Dermis blood vessel endothelial cell (primary cell): ENCODE results near the gene ENKD1. TPM values are rescaled to one million over a fixed set of nuclear protein-coding genes. Genes with fewer than 3 reads are reported as not detected.

Experiments used
- DNase-seq: peaks from one replicate; pipeline ENCODE4 v3.0.0; 2010
- total RNA-seq: library from RNA; depleted of rRNA; stranded (reverse); fragments of >200 nt; gene quantifications from 2 replicates; pipeline ENCODE4 v1.2.3, GENCODE V29; 2014

ENKD1 gene
- total RNA-seq, 1 donor from 2014 or later: 20.1 TPM

GRCh38 chr16:67662653-67663010 is 3.9 kb downstream of the ENKD1 start:
- DNase-seq: no peak

DNA sequence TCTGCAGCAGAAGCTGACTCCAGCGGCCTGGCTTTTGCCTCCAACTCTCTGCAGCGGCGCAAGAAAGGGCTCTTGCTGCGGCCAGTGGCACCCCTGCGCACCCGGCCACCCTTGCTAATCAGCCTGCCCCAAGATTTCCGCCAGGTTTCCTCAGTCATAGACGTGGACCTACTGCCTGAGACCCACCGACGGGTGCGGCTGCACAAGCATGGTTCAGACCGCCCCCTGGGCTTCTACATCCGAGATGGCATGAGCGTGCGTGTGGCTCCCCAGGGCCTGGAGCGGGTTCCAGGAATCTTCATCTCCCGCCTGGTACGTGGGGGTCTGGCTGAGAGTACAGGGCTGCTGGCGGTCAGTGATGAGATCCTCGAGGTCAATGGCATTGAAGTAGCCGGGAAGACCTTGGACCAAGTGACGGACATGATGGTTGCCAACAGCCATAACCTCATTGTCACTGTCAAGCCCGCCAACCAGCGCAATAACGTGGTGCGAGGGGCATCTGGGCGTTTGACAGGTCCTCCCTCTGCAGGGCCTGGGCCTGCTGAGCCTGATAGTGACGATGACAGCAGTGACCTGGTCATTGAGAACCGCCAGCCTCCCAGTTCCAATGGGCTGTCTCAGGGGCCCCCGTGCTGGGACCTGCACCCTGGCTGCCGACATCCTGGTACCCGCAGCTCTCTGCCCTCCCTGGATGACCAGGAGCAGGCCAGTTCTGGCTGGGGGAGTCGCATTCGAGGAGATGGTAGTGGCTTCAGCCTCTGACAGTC is 4.5 kb downstream of the ENKD1 start:
- DNase-seq: no peak

DNA sequence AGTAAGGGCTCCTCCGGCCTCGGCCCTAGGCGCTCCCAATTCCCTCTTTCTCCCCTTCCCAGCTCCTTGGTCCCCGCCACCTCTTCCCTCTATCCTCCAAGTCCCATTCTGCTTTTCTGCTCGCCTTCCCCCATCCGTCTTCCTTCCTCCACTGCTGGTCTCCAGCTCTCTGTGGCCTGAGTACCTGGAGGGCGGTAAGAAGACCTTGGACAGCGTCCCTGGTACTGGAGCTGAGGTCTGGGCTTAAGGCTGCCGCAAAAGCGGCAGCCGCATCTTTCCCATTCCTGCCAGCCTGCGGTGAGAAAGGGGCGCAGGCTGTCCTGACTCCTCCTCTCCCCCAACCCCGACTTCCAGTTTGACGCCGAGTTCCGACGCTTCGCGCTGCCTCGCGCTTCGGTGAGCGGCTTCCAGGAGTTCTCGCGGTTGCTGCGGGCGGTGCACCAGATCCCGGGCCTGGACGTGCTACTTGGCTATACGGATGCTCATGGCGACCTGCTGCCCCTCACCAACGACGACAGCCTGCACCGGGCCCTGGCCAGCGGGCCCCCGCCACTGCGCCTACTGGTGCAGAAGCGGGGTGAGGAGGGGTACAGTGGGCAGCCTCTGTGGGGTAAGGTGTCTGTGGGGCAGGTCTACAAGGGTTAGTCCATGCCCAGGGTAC is 5.3 kb downstream of the ENKD1 start:
- DNase-seq: peak; percentile 66

DNA sequence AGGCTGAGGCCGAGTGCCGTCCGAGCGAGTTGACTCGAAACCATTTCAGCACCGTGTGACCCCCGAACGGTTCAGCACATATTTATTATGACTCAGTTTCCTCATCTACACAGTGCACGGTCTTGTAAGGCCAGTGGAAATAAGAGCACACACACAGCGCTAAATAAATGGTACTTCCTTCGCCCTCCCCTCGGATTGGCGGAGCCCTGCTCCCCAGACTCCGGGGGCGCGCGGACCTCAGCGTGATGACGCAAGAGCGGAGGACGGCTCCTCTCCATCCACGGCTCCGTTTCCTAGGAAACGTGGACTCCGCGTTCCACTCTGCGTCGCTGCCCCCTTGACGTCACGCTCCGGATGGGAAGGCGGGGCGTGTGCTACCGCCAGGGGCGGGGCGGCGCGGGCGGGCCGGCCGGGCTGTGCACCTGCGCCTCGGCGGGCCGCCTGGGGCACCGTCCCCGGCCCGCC is 6.0 kb downstream of the ENKD1 start, which contains the start of gene PARD6A:
TSS of gene PARD6A (plus strand) at position 397 of the 465 bp plus-strand sequence. CDS start 79 bp downstream, outside the sequence.
- peak; percentile 98 for DNase-seq

DNA sequence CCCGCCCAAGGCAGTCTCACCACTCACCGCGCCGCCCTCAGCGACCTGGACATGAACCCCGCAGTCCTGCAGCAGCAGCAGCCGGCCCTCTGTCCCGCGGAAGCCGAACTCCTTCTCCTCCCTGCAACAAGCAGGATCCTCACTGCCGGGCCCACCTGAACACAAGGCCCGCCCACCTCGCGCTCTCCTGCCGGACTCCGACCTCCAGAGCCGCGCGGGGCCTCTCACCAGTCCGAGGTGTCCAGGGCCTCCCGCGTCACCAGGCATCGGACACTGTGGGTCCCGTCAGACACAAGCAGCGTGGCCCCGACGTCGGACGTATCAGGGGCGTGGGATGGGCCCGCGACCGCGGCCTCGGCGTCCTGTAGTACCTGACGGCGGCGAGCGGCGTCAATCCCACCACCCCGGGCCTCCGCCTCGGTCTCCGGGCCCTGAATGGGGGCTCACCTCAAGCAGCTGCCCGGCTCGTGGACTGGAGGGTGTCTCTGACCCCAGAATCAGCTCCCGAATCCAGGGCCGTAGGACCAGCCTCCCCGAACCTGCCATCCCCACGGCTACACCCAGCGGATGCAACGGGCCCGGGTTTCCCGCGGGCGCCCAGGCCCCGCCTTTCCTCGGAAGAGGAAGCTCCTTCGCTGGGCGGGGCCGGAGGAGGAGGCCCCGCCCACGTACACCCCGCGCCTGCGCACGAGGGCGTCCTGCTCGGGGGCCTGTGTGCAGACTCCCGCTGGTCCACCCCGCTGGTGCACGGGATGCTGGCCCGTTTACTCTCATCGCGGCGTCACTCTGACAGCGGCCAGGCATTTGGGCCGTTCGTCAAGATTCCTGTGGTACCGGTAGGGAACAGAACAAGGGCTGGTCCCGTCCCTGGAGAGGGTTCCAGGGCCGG is 6.6 kb downstream of the ENKD1 start, which contains the start of gene ACD:
TSS of gene ACD (minus strand) at position 586 of the 889 bp plus-strand sequence. CDS start at position 546, 40 bp downstream.
- DNase-seq: peak; percentile 92

DNA sequence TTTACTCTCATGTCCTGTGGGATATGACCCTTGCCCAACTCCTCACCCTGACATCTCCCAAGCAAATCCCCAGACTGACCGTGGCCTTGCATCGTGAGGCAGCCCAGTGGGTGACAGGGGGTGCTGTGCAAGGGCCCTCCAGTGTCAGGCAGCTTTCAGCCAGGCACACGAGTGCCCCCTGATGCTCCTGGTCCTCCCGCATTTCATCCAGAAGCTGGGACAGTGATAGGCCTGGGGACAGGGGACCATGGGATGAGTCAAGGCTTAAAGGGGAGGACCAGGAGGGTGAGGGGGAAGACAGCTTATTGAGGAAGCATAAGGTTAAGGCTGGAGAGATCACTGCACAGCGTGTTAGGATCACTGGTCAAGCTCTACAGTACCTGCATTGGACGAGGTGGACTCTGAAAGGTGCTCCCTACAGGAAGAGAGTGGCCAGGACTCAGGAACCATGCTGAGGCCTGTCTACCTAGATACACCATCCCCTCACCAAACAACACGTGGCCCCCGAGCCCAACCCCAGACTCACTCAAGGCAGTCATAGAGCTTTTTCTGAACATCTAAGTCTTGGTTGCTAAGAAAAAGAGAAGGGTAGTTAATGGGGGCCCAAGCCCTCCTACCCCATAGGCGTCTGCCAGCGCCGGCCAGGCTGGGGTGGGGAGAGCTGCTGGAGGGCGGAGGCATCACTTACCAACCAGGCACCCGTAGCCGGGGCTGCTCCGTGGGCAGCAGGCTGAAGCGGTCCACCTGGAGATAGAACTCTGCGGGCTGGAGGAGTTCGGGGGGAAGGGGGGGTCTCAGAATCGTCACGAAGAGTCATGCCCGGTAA is 7.5 kb downstream of the ENKD1 start:
- DNase-seq: no peak

DNA sequence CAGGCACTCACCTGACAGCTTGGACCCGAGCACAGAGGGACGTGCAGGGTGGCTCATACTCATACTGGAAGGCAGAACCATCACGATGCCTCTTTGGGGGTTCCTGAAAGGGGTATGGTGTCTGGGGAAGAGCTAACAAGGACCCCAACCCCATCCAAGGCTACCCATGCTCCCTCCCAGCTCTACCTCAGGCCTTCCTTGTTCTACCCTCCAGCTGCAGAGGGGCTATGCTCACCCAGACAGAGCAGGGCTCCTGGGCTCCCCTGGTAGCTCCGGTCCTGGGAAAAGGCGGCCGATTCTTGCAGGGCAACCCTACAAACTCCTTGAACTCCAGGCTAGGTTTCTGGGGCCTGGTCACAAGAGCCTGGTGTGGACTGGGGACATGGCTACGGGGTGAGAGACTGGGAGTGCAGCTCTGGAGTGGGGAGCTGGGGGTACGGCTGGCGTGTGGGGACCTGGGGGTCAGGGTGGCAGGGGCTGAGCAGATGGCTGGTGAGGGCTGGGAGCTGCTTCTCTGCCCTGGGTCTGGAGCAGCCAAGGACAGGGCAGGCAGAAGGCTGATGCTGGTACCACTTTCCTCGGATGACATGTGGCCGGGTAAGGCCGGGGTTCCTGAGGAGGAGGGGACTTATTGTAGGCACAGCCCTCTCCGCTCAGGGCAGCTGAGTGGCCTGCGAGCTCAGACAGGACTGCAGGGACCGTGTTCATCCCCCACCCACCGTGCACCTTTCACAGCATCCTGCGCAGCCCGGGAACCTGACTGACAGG is 8.6 kb downstream of the ENKD1 start:
- DNase-seq: no peak

- no peak for DNase-seq
These were observed 9.4 kb downstream of the ENKD1 start for GRCh38 chr16:67657017-67657608.

GRCh38 chr16:67656344-67657016 is 10.1 kb downstream of the ENKD1 start:
- DNase-seq: no peak

DNA sequence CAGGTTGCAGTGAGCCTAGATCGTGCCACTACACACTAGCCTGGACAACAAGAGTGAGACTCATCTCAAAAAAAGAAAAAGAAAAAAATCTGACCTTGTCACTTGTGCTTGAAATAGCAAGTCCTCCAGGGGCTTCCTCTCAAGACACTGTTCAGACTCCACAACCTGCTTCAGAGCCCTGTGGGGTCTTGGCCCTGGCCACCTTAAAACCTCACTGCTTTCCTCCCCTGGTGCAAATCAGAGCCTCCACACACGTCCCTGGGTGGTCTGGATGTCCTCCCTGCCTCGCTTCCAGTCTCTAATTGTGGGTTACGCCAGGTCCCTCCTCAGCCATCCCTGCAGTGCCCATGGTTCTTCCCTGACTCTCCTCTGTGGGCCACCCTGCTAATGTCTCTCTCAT is 11.2 kb downstream of the ENKD1 start:
- no peak for DNase-seq

DNA sequence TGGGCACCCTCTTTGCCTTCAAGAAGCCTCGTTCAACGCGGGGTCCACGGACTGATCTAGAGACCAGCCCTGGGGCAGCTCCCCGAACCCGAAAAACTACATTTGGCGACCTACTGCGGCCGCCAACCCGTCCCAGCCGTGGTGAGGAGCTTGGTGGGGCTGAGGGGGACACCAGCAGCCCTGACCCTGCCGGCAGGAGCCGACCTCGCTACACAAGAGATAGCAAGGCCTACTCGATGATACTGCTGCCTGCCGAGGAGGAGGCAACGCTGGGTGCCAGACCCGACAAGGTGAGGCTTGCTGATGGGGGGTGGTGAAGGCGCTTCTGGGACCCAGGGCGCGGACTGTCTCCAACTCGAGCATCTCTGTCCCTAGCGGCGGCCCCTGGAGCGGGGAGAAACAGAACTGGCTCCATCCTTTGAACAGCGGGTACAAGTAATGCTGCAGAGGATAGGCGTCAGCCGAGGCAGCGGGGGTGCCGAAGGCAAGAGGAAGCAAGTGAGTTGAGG is 12.1 kb downstream of the ENKD1 start:
- DNase-seq: no peak

DNA sequence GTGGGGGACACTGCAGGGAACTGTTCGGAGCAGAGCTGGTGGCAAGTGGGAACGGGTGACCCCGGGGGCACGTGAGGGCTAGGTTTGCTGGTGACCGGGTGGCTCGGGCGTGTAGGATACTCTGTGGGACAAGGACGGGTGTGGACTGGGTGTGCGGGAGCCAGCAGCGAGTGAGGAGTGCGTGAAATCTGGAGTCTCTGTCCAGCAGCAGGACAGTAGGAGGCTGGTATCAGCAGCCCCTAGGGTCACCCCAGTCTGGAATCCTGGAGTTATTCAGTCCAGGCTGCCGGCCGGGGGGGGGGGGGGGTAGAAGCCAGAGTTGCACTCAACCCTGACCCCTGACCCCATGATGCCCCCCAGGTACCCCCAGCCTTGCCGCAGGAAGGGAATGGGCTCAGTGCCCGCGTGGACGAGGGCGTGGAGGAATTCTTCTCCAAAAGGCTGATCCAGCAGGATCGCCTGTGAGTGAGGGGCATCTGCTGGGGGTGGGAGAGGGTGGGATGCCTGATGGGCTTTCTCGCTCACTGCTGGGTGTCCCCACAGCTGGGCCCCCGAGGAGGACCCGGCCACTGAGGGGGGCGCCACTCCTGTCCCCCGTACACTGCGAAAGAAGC is 12.7 kb downstream of the ENKD1 start:
- no peak for DNase-seq

DNA sequence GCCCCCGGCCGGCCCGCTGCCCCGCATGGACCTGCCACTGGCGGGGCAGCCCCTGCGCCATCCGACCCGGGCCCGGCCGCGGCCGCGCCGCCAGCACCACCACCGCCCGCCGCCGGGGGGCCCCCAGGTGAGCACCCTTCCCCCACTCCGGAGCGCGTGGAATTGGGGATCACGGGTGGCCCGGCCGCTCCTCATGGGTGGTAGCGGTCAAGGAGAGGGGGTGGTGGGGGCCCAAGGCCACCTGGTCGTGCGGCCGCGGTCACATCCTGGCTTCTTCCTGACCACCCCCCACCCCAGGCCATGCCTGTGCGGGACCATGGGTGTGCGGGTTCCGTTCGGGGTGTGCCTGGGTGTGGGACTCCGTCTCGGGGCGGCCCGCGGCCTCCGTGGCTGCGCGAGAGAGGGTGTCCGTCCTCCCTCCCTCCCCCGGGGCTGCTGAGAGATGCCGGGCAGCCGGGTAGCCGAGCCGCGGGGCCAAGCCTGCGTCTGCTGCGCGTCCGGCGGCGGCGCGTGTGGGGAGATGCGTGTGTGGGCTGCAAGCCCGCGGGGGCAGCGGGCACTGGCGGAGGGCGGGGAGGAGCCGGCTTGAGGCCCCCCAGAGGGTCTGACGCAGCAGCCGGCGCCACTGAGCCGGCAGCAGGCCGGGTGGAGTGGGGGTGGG is 13.3 kb downstream of the ENKD1 start:
- no peak for DNase-seq

DNA sequence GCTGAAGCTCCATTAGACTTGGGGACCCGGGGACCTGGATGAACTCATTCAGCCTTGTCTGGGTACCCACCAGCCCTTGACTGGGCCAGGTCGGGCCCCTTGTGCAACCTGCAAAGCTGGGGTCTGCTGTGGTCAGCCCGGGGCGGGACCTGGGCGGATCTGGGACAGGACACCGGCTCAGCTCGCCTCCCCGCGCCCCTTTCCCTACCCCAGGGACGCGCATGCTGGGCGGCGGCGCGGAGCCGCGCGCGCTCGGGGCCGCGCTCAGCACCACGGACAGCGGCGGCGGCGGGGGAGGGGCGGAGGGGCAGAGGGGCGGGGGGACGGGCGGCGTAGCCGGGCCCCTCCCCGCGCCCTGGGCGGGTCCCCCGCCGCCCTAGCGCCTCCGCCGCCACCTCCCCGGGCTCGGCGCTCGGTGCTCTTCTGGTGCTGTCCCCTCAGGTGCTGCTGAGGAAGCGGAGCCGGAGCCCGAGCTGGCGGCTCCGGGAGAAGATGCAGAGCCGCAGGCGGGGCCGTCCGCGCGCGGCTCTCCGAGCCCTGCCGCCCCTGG is 13.9 kb downstream of the ENKD1 start:
- no peak for DNase-seq

- DNase-seq: no peak
These were observed 14.7 kb downstream of the ENKD1 start for GRCh38 chr16:67651847-67652246.

GRCh38 chr16:67651039-67651438 is 15.5 kb downstream of the ENKD1 start:
- DNase-seq: no peak

DNA sequence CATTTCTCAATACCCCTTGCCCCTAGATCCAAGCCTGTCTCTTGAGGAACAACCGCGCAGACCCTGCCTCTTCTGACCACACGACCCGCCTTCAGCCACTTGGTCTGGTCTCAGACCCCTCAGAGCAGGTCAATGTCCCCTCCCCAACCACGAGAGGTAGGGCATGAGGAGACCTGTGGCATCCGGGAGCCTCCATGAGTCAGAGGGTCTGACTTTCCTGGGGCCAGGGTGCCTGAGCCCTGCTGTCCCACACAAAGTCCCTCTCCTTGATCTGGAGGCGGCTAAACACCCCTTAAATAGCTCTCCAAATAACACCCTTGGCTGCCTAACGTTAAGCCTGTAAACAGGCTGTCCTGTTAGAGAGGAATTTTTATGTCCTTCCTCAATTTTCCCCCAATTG is 16.5 kb downstream of the ENKD1 start:
- no peak for DNase-seq

- DNase-seq: no peak
These were observed 17.0 kb downstream of the ENKD1 start for GRCh38 chr16:67649494-67649931.
